OCI-M2 (cell line): Measurements from ENCODE around the gene RNF32.
"Not testable (repeated sequence)": the region's sequence is repeated elsewhere in the genome, so short reads cannot be mapped to it uniquely, and the experiment has no call there.

Experiments used
- DNase-seq: peaks from one replicate; lab custom pipeline; 2025; ENCODE audit not compliant: unreplicated experiment; lab: John Stamatoyannopoulos, UW

RNF32 gene

DNA sequence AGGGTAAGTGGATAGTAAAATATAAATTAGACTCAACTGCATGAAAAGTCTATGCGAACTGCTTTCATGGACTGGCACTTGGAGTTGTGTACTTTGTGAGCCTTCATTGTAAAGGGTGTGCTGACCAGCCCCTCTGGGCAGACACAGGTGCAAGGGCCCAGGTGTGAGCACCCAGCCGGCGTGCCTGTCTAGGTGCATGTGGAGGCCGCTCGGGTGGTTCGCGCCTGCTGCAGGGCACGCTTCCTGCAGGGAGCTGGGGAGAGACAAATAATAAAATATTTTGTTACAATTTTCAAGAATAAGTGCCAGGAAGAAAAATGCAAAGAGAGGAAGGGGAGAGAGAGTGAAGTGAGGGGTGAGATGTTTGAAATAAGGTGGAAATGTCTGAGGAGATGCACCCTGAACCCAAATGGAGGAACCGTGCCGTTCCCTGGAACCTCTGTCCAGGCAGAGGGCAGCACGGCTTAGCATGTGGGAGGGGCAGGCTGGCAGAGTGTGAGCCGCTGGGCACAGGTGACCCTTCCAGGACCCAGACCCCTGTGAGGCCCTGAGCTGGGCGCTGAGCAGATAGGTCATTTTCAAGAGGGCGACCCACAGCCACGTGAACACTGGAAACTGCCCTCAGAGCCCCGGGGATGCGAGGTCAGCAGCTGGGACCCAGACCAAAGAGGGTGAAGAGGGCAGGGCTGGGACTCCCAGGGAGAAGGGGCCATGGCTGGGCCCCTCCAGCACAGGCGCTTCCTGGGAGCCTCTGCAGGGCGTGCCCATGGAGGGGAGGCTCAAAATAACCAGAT is 28.7 kb downstream of the RNF32 start:
- DNase-seq = no peak

DNA sequence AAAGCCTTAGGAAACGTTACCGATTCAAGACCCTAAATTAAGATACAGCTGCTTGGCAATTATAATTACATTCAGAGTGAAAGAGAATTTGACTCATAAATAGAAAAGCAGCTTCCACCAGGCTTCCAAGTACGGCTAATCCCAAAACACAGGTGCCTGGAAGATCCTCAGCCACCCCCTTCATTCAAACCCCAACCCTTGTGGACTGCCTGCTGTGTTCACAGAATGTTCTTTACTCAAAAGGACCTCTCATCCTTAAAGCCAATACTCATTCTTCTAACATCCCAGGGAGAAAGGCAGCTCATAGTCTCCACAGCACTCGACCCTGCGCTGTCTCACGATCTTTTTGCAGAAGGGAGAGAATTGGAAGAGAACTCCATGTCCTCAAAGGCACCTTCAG is 32.9 kb downstream of the RNF32 start:
- DNase-seq = no peak

DNA sequence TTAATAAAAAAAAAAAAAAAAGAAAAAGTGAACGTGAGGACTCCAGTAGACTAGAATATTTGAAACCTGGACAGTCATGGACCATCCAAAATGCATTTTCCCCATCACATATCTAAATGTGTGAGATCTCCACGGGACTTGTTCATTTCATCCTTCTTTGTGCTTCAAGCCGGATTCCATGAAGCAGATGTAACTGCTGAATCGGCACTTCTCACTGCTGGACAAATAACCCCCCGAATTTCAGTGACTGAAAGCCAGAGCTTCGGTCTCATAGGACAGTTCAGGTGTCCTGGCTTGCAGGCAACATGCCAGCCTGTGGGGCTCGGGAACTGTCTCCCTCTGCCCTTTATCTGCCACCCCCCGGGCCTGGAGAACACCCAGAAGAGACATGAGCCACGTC is 33.3 kb downstream of the RNF32 start:
- no peak for DNase-seq

DNA sequence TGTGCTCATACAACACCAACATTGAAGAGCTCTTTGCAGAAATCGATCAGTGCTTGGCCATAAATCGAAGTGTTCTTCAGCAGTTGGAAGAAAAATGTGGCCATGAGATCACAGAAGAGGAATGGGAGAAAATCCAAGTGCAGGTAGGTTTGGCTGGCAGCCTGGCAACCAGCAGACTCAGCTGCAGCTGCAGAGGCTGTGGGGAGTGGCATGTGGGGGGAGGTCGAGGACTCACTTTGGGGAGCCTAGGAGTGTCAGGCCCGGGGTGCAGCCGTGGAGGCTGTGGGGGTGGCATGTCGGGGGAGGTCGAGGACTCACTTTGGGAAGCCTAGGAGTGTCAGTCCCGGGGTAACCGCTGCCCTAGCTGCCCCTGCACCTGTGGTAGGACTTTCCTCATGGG is 35.1 kb downstream of the RNF32 start:
- DNase-seq = no peak

DNA sequence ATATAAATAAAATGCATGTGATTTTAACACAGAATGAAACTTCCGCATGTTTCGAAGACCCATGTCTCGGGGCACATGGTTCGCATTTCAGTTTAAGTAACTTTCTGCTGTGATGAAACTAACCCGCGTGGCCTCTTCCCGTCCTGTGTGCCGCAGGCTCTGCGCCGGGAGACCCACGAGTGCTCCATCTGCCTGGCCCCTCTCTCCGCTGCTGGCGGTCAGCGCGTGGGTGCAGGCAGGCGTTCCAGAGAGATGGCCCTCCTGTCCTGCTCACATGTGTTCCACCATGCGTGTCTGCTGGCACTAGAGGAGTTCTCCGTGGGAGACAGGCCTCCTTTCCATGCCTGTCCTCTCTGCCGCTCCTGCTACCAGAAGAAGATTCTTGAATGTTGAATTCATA is 35.7 kb downstream of the RNF32 start:
- no peak for DNase-seq

DNA sequence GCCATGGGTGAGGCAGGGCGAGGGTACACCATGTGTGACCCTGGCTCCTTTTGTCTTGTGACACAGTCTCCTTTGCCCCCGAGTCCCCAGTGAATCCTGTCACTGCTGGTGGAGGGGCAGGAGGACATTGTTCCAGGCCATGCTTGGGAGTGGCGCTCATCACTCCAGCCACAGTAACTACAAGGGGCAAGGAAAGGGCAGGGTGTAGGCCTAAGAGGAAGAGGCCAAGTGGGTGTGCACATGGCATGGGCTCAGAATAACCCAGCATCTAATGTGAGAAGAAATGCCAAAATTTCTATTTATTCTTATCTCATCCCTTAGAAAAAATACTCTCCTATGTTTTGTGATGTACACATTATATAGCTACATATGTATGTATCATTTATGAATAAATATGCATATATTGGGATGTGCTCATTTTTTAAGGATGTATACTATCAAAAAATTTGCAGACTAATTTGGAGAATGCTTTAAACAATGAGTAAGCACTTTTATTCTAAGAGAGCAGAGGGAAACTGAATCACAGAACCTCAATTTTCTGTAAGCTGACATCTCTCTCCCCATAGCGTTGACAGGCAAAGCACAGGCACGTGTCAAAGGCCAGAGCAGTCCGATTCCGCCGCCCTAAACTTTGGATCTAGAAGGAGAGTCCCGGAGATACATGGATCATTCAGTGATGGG is 36.9 kb downstream of the RNF32 start:
- DNase-seq = no peak

DNA sequence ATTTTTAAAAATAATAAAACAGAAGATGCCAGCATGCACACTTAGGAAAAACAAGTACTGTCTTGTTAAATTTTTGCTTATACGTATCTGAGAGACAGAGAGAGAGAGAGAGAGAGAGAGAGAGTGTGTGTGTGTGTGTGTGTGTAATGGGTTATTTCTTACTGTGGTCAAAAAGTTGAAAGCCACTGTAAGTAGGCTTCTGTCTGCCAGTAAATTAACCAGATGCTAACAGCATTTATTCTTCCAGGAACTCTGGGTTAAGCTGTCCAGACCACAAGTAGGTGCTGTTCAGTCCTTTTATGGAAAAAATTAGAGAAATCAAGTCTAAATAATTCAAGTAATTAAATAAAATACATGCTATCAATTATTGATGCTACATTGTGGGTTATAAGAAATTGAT is 39.7 kb downstream of the RNF32 start:
- no peak for DNase-seq

DNA sequence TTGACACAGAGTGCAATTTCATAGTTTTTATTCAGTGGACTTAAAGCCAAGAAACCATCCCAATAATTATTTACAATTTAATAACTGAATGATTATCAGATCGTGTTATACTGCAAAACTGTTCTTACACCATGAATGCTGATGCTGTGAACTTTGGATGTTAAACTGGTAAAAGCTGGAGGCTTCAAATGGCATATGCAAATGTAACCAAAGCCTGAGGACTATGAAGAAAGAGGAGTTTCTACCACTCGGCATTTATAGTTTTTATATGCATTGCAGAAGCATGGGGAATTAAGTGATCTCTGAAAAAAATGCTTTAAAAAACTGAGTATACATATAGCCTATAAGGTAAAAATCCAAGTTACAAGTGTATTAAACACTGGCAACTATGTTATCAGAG is 42.4 kb downstream of the RNF32 start:
- DNase-seq = no peak

DNA sequence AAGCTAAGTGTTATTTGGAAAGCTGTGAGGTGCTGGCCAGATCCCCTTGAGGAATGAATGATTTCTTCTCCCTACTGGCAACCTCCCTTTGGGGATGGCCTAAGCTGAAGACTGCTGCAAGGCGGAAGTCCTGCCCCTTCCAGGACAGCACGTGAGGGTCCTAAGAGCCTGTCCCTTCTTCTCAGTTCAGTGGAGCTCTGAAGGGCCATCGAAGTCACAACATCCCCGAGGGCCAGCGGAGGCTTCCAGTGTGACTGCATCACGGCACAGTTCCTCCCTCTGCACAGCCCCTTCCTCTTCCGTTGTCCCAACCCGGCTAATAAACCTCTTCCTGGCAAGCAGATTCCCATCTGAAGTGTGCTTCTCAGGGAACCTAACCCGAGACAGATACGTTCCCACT is 43.7 kb downstream of the RNF32 start:
- no peak for DNase-seq

DNA sequence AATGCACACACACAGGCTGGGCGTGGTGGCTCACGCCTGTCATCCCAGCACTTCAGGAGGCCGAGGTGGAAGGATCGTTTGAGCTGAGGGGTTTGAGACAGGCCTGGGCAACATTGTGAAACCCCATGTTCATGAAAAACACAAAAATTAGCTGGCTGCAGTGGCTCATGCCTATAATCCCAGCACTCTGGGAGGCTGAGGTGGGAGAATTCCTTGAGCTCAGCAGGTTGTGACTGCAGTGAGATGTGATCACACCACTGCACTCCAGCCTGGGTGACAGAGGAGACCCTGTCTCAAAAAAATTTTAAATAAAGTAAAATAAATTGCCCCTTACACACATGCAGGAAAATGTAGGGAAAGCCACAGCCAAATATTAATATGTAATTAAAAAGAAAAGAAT is 44.1 kb downstream of the RNF32 start:
- DNase-seq = no peak

DNA sequence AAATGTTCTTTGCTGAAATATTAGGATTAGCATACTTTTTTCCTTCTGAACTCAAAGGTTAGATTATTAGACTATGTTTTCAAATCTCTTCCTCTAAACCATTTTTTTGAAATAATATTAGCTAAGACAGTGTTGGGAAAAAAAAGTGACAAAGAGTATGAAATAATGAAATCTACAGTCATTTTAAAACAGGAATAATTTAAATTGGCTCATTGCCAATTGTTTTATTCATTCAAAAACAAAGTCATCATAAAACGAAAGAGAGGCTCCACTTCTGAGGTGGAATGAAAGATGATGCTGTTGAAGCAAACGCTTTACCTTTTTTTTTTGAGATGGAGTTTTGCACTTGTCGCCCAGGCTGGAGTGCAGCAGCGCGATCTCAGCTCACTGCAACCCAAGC is 51.2 kb downstream of the RNF32 start:
- no peak for DNase-seq

DNA sequence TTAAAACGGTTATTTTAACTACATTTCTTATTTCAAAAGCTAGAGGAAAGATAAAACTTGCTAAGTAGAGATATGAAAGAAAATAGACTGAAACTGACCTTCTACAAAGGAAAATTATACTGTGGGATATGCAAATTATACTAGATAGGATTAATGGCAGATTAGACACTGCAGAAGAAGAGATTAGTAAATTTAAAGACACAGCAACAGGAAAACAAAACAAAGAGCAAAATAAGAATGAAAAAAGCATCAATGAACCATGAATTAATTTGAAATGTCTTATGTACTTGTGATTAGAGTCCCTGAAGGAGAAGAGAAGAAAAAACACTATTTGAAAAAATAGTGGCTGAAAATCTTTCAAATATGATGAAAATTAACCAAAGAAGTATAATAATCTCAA is 52.3 kb downstream of the RNF32 start:
- no peak for DNase-seq

DNA sequence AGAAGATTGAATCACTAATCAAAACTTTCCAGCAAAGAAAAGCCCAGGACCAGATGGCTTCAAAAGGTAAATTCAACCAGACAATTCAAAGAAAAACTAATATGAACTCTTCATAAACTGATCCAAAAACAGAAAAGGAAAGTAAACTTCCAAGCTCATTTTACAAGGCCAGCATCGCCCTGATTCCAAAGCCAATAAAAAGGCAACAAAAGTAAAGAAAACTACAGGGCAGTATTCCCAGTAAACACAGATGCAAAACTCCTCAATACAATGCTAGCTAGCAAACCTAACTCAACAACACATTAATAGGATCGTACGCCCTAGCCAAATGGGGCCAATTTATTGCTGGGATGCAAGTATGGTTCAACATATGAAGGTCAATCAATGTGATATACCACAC is 53.1 kb downstream of the RNF32 start:
- DNase-seq = no peak

DNA sequence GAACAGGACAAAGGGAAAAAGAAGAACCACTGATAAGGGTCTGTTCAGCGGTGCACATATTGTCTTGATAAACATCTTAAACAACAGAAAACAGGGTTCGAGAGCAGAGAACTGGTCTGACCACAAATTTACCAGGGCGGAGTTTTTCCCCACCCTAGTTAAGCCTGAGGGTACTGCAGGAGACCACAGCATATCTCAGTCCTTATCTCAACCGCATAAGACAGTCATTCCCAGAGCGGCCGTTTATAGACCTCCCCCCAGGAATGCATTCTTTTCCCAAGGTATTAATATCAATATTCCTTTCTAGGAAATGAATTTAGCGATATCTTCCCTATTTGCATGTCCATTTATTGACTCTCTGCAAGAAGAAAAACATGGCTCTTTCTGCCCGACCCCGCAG is 56.7 kb downstream of the RNF32 start:
- DNase-seq = not testable (repeated sequence)

DNA sequence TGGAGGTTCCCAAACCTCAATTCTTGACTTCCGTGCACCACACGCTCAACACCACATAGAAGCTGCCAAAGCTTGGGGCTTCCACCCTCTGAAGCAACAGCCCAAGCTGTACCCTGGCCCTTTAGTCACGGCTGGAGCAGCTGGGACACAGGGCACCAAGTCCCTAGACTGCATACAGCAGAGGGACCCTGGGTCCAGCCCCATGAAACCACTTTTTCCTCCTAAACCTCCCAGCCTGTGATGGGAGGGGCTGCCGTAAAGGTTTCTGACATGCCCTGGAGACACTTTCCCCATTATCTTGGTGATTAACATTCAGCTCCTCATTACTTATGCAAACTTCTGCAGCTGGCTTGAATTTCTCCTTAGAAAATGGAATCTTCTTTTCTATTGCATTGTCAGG is 57.9 kb downstream of the RNF32 start:
- DNase-seq = not testable (repeated sequence)

DNA sequence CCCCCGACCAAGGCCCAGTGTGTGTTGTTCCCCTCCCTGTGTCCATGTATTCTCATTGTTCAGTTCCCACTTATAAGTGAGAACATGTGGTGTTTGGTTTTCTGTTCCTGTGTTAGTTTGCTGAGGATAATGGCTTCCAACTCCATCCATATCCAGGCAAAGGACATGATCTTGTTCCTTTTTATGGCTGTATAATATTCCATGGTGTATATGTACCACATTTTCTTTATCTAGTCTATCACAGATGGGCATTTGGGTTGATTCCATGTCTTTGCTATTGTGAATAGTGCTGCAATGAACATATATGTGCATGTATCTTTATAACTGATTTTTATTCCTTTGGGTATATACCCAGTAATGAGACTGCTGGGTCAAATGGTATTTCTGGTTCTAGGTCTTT is 61.2 kb downstream of the RNF32 start:
- DNase-seq = not testable (repeated sequence)

DNA sequence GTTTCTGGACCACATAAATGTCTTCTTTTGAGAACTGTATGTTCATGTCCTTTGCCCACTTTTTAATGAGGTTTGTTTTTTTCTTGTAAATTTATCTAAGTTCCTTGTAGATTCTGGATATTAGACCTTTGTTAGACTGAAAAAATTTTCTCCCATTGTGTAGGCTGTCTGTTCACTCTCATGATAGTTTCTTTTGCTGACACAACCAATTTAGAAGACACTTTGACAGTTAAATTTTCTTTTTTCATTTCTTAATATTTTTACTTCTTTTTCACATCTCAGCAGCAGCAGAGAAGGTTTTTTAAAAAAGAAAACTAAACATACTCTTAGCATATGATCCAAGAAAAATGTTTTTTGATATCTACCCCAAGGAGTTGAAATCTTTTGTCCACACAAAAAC is 61.8 kb downstream of the RNF32 start:
- DNase-seq = no peak

DNA sequence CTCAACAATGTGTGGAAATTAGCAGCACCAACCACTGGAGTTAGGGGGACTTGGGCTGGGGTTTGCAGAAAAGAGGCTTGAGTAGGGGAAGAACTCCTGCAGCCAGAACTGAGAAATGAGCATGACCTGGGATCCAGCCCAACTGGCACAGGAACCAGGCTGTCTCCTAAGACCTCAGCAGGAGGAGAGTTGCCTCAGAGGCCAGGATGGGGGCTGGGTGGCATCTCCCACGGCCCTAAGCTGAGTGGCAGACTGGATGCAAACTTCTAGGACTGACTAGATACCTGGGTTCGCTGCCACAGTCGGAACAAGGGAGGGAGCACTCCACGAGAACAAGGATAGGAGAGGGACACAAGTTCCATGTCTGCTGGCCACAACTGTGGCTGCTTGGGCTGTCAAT is 62.6 kb downstream of the RNF32 start:
- DNase-seq = no peak

DNA sequence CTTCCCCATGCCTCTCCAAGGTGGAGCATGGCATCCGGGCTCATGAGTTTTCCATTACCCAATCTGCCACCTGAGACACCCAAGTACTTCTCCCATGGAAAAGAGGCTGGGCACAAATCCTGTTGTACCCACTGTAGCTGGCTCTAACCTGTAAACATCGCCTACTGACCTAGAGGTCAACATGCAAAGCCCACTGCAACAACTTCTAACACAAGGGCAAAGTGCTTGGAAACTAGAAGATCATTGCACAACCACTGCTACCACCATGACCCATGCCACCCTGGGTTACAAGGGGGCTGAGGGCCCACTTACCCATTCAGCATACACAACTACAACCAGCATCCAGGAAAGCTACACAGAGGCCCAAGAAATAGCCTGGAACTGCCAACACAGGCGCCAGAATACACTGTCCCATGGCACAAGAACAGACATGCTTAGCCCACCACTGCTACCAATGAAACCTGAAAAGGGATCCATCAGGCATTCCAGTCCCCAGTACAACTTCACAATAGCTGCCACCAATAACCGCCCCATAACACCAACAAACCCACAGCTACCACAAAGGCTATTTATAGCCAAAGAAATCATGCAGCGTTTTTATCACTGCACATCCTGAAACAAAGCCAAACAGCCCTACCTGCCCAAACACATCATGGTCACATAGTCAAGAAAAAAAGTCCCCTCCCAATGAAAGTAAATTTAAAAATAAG is 63.4 kb downstream of the RNF32 start:
- no peak for DNase-seq

DNA sequence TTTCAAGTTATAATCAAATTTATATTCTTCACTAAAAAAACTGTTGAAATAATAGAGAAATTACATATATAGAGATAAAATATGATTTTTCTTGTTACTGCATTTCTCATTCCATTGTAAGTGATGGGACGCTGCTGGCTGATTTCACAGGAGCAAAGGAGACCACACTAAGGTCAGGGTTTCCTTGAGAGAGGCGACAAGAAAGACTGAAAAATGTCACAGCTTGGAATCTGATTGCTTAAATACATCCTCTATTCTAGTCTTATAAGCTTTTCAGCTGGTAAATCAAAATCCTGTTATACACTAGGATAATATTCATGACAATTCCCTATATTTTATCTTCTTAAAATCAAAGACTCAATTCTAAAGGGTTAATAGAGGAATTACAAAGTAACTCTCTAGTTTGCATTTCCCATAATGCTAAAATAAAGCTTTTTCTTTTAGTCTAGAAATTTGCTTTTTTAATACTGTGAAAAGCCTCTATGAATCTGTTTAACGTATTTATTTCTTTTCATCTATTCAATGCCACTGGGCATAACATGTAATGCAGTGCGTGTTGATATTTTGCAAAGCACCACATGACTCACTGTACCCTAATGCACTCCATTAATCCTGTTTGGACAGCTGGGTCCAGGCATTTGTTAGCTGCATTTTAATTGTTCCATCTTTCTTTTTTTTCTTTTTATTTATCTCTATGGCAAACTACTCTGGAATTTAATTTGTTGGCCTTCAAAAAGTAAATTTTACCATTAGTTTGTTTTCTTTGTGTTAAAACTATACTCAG is 81.7 kb downstream of the RNF32 start:
- DNase-seq = no peak

DNA sequence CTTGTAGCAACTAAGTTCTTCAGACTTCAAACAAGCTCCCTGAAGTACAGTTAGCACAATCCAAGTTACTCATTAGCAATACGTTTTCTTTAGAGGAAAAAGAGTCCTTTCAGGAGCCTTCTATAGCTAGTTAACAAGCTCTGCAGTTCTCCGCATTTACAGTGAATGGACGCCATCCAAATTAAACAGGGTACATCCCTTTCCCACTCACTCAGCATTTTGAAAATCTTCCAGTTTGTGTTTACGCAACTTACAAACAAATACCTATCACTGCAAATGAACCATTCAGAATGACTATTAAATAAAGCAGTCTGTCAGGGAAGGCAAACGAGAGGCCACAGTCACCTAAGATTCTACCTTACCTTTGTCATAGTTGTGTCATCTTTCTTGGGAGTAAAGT is 84.5 kb downstream of the RNF32 start:
- DNase-seq = no peak
